Loucy (cell line): ENCODE results near the gene ATF6.

Source experiments
- H2AFZ ChIP-seq: fragments of 200-600 bp; sonication (generic); 2 replicates; pipeline ENCODE4 v1.6.0; 2016; ENCODE audit warnings: antibody characterized with exemption, mild to moderate bottlenecking, low read length, moderate library complexity
- H3F3A ChIP-seq: fragments of 200-600 bp; 2 replicates; pipeline ENCODE4 v1.6.0; 2016; ENCODE audit warnings: antibody characterized with exemption, low read depth, mild to moderate bottlenecking
- H3K27me3 ChIP-seq: fragments of 200-600 bp; sonication (generic); 2 replicates; pipeline ENCODE4 v1.6.1; 2014; ENCODE audit warnings: low read length, mild to moderate bottlenecking; ENCODE audit not compliant: insufficient read depth, poor library complexity, severe bottlenecking
- H3K36me3 ChIP-seq: fragments of 200-600 bp; sonication (generic); 2 replicates; pipeline ENCODE4 v1.6.1; 2016; ENCODE audit warnings: low read length; ENCODE audit not compliant: insufficient read depth
- H3K4me1 ChIP-seq: fragments of 200-600 bp; sonication (generic); 2 replicates; pipeline ENCODE4 v1.5.1; 2014; ENCODE audit warnings: low read length, mild to moderate bottlenecking; ENCODE audit not compliant: insufficient read depth, poor library complexity, severe bottlenecking
- H3K4me2 ChIP-seq: fragments of 200-600 bp; sonication (generic); 2 replicates; pipeline ENCODE4 v1.6.0; 2014; ENCODE audit warnings: antibody characterized with exemption, low read length, low read depth, mild to moderate bottlenecking; ENCODE audit not compliant: poor library complexity, severe bottlenecking
- H3K4me3 ChIP-seq: fragments of 200-600 bp; sonication (generic); 2 replicates; pipeline ENCODE4 v1.5.1; 2014; ENCODE audit warnings: low read length, mild to moderate bottlenecking, mixed read lengths; ENCODE audit not compliant: poor library complexity, severe bottlenecking
- H3K79me2 ChIP-seq: fragments of 200-600 bp; sonication (generic); 2 replicates; pipeline ENCODE4 v1.6.1; 2014; ENCODE audit warnings: low read length; ENCODE audit not compliant: insufficient read depth
- H3K9ac ChIP-seq: fragments of 200-600 bp; sonication (generic); 2 replicates; pipeline ENCODE4 v1.6.0; 2014; ENCODE audit warnings: mild to moderate bottlenecking, low read depth, low read length, moderate library complexity; ENCODE audit not compliant: poor library complexity, severe bottlenecking
- H3K9me2 ChIP-seq: fragments of 200-600 bp; sonication (generic); replicated peaks from 2 replicates; pipeline ENCODE4 v1.6.1; 2016; ENCODE audit warnings: low read depth, low read length, mixed read lengths
- H3K9me3 ChIP-seq: fragments of 200-600 bp; sonication (generic); 2 replicates; pipeline ENCODE4 v1.6.1; 2014; ENCODE audit warnings: mild to moderate bottlenecking, antibody characterized with exemption, low read length, low read depth; ENCODE audit not compliant: insufficient read depth
- H4K20me1 ChIP-seq: fragments of 200-600 bp; sonication (generic); 2 replicates; pipeline ENCODE4 v1.6.0; 2014; ENCODE audit warnings: antibody characterized with exemption, low read length, mild to moderate bottlenecking; ENCODE audit not compliant: insufficient read depth, poor library complexity, severe bottlenecking
- EZH2phosphoT487 ChIP-seq: fragments of 200-600 bp; IDR thresholded peaks from 2 replicates; pipeline ENCODE4 v1.6.1; 2018; ENCODE audit warnings: antibody characterized with exemption, mild to moderate bottlenecking, moderate library complexity, borderline replicate concordance
- TF ChIP-seq, protein P1 (sequence below): fragments of 200-600 bp; sonication (generic); conservative IDR thresholded peaks from 2 replicates; pipeline ENCODE4 v1.5.1; 2014; ENCODE audit warnings: mild to moderate bottlenecking, antibody characterized with exemption, low read length

Gene ATF6

DNA sequence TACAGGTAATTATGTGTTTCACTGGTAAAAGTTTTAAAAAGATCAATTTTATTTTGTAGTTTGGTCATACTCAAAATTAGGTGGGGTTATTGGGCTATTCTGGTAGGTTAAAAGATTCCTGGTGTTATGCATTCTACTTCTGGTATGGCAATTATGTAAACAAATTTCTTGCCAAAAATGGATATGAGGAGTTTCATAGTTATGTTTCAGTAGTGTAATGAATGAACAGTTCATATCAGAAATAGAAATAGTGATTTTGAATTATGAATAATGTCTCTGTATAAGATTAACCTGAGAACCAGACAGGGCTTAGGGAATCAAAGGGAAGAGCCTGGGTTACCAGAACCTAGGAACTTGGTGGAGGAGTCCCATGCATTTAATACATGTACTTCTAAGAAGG is 15.9 kb downstream of the ATF6 start:
- H3K4me1 ChIP-seq, result peaks cover 19% of the 10 kb centered on the region
- H3K36me3 ChIP-seq, result peaks cover 66% of the 10 kb centered on the region
- no peak overlapping the region for H3K4me3 ChIP-seq
- H3F3A ChIP-seq, result no peaks in the 10 kb centered on the region; the same call in 1 of the 2 replicates
- H3K4me2 ChIP-seq, result no peak overlapping the region
- no peak overlapping the region for H2AFZ ChIP-seq
- TF ChIP-seq EZH2phosphoT487, result no peak
- peaks cover 57% of the 10 kb centered on the region for H3K79me2 ChIP-seq
- no peaks in the 10 kb centered on the region for H3K9me2 ChIP-seq
- H3K9ac ChIP-seq, result no peak overlapping the region
- H3K27me3 ChIP-seq, result no peaks in the 10 kb centered on the region
- no peaks in the 10 kb centered on the region for H3K9me3 ChIP-seq
- peaks cover 7% of the 10 kb centered on the region for H4K20me1 ChIP-seq

DNA sequence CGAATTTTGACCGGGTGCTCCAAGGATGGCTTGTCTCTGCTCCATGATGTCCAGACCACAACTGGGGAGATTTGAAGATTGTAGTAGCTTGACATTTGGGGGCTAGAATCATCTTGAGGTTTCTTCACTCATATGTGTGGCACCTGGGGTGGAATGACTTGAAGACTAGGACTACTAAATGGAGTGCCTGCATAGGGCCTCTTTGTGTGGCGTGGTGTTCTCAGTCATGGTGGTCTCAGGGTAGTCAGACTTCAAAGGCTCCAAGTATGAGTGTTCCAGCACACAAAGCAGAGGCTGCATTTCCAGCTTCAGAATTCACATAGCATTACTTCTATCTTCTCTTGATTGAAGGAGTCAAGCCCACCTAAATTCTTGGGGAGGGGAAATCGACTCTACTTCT is 16.8 kb downstream of the ATF6 start:
- Histone ChIP-seq H4K20me1 (peaks cover 3% of the 10 kb centered on the region), H3K4me3 (no peak overlapping the region), H3K9ac (no peak overlapping the region), H3K79me2 (peaks cover 49% of the 10 kb centered on the region), H3K36me3 (peaks cover 74% of the 10 kb centered on the region), H3K9me2 (no peaks in the 10 kb centered on the region), H3F3A (no peaks in the 10 kb centered on the region; the same call in 1 of the 2 replicates), H3K27me3 (no peaks in the 10 kb centered on the region), H3K4me1 (peaks cover 10% of the 10 kb centered on the region), H3K9me3 (no peaks in the 10 kb centered on the region), H2AFZ (no peak overlapping the region), H3K4me2 (no peak overlapping the region)
- TF ChIP-seq EZH2phosphoT487, result no peak
- TF ChIP-seq, protein P1, sequence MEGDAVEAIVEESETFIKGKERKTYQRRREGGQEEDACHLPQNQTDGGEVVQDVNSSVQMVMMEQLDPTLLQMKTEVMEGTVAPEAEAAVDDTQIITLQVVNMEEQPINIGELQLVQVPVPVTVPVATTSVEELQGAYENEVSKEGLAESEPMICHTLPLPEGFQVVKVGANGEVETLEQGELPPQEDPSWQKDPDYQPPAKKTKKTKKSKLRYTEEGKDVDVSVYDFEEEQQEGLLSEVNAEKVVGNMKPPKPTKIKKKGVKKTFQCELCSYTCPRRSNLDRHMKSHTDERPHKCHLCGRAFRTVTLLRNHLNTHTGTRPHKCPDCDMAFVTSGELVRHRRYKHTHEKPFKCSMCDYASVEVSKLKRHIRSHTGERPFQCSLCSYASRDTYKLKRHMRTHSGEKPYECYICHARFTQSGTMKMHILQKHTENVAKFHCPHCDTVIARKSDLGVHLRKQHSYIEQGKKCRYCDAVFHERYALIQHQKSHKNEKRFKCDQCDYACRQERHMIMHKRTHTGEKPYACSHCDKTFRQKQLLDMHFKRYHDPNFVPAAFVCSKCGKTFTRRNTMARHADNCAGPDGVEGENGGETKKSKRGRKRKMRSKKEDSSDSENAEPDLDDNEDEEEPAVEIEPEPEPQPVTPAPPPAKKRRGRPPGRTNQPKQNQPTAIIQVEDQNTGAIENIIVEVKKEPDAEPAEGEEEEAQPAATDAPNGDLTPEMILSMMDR, result no peak

DNA sequence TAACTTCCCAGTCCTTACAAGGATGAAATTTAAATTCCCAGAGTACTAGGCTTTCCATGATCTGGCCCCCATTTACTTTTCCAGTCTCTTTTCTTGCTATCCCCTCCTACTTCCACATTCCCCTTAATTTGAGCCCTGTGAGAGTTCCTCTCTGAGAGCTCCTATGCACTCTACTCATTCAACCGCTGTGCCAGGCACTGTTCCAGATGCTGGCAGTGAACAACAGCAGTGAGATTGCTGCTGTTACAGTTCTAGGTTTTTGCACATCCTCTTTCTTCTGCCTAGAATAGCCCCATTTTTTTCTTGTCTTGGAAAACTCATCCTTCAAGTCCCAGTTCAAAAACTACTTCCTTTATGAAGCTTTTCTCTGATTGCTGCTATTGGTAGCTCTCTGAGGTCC is 18.8 kb downstream of the ATF6 start:
- H3K4me3 ChIP-seq, result no peak overlapping the region
- TF ChIP-seq EZH2phosphoT487, result no peak
- TF ChIP-seq, protein P1, result no peak
- H3K4me2 ChIP-seq, result no peak overlapping the region

DNA sequence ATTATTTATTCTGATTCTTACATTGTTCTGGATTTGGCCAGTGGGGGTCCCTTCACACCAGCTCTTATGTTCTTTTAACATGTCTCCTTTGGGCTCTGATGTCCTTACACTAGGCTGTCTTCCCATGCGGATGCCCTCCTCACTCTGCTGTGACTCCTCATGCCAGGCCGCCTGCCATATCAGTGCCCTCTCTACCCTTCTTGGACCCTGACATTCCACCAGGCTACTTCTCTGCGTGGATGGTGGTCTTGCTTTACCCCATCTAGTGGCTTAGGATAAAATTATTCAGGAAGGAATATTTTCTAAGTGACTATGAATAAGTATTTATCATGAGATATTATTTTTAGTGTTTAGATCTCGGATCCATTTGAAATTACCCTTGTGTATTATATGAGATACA is 21.2 kb downstream of the ATF6 start:
- no peaks in the 10 kb centered on the region for H3K9me2 ChIP-seq
- H3K9me3 ChIP-seq, result no peaks in the 10 kb centered on the region
- H3K4me1 ChIP-seq, result no peaks in the 10 kb centered on the region
- no peak overlapping the region for H3K4me2 ChIP-seq
- H3K9ac ChIP-seq, result no peak overlapping the region
- H2AFZ ChIP-seq, result no peak overlapping the region
- H3K79me2 ChIP-seq, result peaks cover 17% of the 10 kb centered on the region; the same call in 1 of the 2 replicates
- peaks cover 7% of the 10 kb centered on the region; the same call in 1 of the 2 replicates for H3F3A ChIP-seq
- peaks cover 5% of the 10 kb centered on the region for H4K20me1 ChIP-seq
- TF ChIP-seq, protein P1, result peak; percentile 57
- no peak for TF ChIP-seq EZH2phosphoT487
- no peaks in the 10 kb centered on the region for H3K27me3 ChIP-seq
- no peak overlapping the region for H3K4me3 ChIP-seq
- H3K36me3 ChIP-seq, result peaks cover 84% of the 10 kb centered on the region

More for the DNA sequence above, 18.8 kb downstream of the ATF6 start:
- H3K79me2 ChIP-seq, result peaks cover 32% of the 10 kb centered on the region
- no peaks in the 10 kb centered on the region for H3K9me3 ChIP-seq
- no peaks in the 10 kb centered on the region for H3K4me1 ChIP-seq
- peaks cover 77% of the 10 kb centered on the region for H3K36me3 ChIP-seq
- H3K9ac ChIP-seq, result no peak overlapping the region
- peaks cover 5% of the 10 kb centered on the region for H4K20me1 ChIP-seq
- no peaks in the 10 kb centered on the region for H3K9me2 ChIP-seq
- H3K27me3 ChIP-seq, result no peaks in the 10 kb centered on the region
- no peak overlapping the region for H2AFZ ChIP-seq
- H3F3A ChIP-seq, result no peaks in the 10 kb centered on the region; the same call in 1 of the 2 replicates
